A549 (cell line): Measurements from ENCODE around the gene TCOF1.

Experiments
- ESRRA ChIP-seq: fragments of 150-350 bp; IDR thresholded peaks from 2 replicates; pipeline ENCODE4 v1.6.1; 2014; ENCODE audit warnings: mild to moderate bottlenecking, low read length, borderline replicate concordance
- HOXA7 ChIP-seq: fragments of 250-450 bp; sonication (Bioruptor Pico); IDR thresholded peaks from 2 replicates; pipeline ENCODE4 v1.5.0; 2020; ENCODE audit warnings: mild to moderate bottlenecking, moderate library complexity
- POLR2A ChIP-seq: IDR thresholded peaks from 2 replicates; pipeline ENCODE4 v1.6.1; 2012; ENCODE audit warnings: mild to moderate bottlenecking, low read length
- RARB ChIP-seq: fragments of 250-450 bp; sonication (Bioruptor Pico); IDR thresholded peaks from 2 replicates; pipeline ENCODE4 v1.8.0; 2021; ENCODE audit warnings: mild to moderate bottlenecking, moderate library complexity
- RCOR1 ChIP-seq: fragments of 150-350 bp; IDR thresholded peaks from 2 replicates; pipeline ENCODE4 v1.6.1; 2014; ENCODE audit warnings: antibody characterized with exemption, low read length, low read depth
- TP53 ChIP-seq: fragments of 250-450 bp; sonication (Bioruptor Pico); IDR thresholded peaks from 2 replicates; pipeline ENCODE4 v1.5.0; 2021; ENCODE audit warnings: mild to moderate bottlenecking, moderate library complexity
- TF ChIP-seq, protein P1 (sequence below): fragments of 200-600 bp; sonication (generic); IDR thresholded peaks from 2 replicates; pipeline ENCODE4 v1.6.1; 2016; ENCODE audit warnings: antibody characterized with exemption, mild to moderate bottlenecking, moderate library complexity
- TF ChIP-seq, protein P2 (sequence below): fragments of >200 bp; sonication (Bioruptor Twin); formaldehyde crosslinking; IDR thresholded peaks from 3 replicates; pipeline ENCODE4 v1.5.1; 2016
- TF ChIP-seq, protein P3 (sequence below): IDR thresholded peaks from 2 replicates; pipeline ENCODE4 v1.6.1; 2012
- TF ChIP-seq, protein P4 (sequence below): IDR thresholded peaks from 2 replicates; pipeline ENCODE4 v1.6.1; 2012; ENCODE audit warnings: low read depth, borderline replicate concordance
- TF ChIP-seq, protein P5 (sequence below): IDR thresholded peaks from 2 replicates; pipeline ENCODE4 v1.6.1; 2012

DNA sequence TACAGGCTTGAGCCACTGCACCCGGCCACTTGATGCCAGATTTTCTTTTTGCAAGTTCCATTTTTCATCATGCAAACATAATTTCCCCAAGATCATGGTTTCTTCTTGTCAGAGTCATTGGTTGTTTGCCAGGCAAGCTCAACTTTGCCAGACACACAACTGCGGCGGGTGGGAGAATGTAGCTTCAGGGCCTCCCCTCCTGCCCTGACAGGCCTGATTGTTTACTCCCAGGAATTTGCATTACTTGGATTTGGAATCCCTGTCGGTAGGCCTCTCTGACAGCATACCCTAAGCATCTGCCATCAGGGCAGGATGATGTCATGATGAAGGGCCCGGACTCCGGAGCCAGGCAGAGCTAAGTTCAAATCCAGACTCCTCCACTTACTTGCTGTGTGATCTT, 77.0 kb downstream of the TCOF1 start:
- TF ChIP-seq, protein P1, sequence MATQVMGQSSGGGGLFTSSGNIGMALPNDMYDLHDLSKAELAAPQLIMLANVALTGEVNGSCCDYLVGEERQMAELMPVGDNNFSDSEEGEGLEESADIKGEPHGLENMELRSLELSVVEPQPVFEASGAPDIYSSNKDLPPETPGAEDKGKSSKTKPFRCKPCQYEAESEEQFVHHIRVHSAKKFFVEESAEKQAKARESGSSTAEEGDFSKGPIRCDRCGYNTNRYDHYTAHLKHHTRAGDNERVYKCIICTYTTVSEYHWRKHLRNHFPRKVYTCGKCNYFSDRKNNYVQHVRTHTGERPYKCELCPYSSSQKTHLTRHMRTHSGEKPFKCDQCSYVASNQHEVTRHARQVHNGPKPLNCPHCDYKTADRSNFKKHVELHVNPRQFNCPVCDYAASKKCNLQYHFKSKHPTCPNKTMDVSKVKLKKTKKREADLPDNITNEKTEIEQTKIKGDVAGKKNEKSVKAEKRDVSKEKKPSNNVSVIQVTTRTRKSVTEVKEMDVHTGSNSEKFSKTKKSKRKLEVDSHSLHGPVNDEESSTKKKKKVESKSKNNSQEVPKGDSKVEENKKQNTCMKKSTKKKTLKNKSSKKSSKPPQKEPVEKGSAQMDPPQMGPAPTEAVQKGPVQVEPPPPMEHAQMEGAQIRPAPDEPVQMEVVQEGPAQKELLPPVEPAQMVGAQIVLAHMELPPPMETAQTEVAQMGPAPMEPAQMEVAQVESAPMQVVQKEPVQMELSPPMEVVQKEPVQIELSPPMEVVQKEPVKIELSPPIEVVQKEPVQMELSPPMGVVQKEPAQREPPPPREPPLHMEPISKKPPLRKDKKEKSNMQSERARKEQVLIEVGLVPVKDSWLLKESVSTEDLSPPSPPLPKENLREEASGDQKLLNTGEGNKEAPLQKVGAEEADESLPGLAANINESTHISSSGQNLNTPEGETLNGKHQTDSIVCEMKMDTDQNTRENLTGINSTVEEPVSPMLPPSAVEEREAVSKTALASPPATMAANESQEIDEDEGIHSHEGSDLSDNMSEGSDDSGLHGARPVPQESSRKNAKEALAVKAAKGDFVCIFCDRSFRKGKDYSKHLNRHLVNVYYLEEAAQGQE, result no peak
- TF ChIP-seq, protein P2, sequence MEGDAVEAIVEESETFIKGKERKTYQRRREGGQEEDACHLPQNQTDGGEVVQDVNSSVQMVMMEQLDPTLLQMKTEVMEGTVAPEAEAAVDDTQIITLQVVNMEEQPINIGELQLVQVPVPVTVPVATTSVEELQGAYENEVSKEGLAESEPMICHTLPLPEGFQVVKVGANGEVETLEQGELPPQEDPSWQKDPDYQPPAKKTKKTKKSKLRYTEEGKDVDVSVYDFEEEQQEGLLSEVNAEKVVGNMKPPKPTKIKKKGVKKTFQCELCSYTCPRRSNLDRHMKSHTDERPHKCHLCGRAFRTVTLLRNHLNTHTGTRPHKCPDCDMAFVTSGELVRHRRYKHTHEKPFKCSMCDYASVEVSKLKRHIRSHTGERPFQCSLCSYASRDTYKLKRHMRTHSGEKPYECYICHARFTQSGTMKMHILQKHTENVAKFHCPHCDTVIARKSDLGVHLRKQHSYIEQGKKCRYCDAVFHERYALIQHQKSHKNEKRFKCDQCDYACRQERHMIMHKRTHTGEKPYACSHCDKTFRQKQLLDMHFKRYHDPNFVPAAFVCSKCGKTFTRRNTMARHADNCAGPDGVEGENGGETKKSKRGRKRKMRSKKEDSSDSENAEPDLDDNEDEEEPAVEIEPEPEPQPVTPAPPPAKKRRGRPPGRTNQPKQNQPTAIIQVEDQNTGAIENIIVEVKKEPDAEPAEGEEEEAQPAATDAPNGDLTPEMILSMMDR, result no peak
- TF ChIP-seq, protein P3, sequence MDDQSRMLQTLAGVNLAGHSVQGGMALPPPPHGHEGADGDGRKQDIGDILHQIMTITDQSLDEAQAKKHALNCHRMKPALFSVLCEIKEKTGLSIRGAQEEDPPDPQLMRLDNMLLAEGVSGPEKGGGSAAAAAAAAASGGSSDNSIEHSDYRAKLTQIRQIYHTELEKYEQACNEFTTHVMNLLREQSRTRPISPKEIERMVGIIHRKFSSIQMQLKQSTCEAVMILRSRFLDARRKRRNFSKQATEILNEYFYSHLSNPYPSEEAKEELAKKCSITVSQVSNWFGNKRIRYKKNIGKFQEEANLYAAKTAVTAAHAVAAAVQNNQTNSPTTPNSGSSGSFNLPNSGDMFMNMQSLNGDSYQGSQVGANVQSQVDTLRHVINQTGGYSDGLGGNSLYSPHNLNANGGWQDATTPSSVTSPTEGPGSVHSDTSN, result no peak
- TF ChIP-seq POLR2A (no peak), RARB (CRISPR knock-in tag) (no peak), RCOR1 (no peak), ESRRA (no peak), HOXA7 (no peak), TP53 (CRISPR knock-in tag) (no peak)
- TF ChIP-seq, protein P4, sequence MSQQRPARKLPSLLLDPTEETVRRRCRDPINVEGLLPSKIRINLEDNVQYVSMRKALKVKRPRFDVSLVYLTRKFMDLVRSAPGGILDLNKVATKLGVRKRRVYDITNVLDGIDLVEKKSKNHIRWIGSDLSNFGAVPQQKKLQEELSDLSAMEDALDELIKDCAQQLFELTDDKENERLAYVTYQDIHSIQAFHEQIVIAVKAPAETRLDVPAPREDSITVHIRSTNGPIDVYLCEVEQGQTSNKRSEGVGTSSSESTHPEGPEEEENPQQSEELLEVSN, result no peak
- TF ChIP-seq, protein P5, sequence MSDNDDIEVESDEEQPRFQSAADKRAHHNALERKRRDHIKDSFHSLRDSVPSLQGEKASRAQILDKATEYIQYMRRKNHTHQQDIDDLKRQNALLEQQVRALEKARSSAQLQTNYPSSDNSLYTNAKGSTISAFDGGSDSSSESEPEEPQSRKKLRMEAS, result no peak
